GM12878 (cell line): Measurements from ENCODE around the gene PRCP. TPM values are rescaled to one million over a fixed set of nuclear protein-coding genes. Genes with fewer than 3 reads are reported as not detected.

ENCODE experiments used
- polyA plus RNA-seq, 11 experiments: library from polyadenylated mRNA; depleted of rRNA in 4 of 11; unstranded in 6 of 11; stranded (reverse) in 5 of 11; fragments of >200 nt; fragmentation: Nextera tagmentation in 4 of 11; fragmentation: Illumina TruSeq in 1 of 11; extraction: Ambion mirVana in 4 of 11; extraction: Trizol in 1 of 11; gene quantifications; 1 replicate in 1 of 11; 2 replicates in 10 of 11; pipeline versions ENCODE4 v1.2.1 to v1.2.3, GENCODE V29; 2011 to 2016; ENCODE audit warnings: inconsistent platforms in 2 of 11, missing spikeins in 2 of 11, low read depth in 1 of 11
- total RNA-seq, 4 experiments: library from RNA; depleted of rRNA in 3 of 4; stranded (reverse); fragments of >200 nt in 3 of 4; fragmentation: Illumina TruSeq in 1 of 4; extraction: Trizol in 1 of 4; gene quantifications; 2 replicates each; pipeline versions ENCODE4 v1.2.1 to v1.2.3, GENCODE V29; 2013 to 2021

Gene PRCP
- total and polyA plus RNA-seq, 10 of the 15 experiments (the other 5 are each of a cell fraction or from before 2014, with no cell fraction given) = 14.9 to 43.6 (median 20.0) TPM

Other genes with a start within 250 kb of the PRCP start
- gene FAM181B, start 166.6 kb downstream of the PRCP start, total RNA-seq (2014; rRNA removed) = not detected in 2 replicates
- not detected in 2 replicates for gene FAM181B, start 166.6 kb downstream of the PRCP start, total RNA-seq (2014; rRNA removed; fragmentation: Illumina TruSeq; extraction: Trizol)
- not detected in 2 replicates for gene FAM181B, start 166.6 kb downstream of the PRCP start, total RNA-seq (2021)
- gene FAM181B, start 166.6 kb downstream of the PRCP start, polyA plus RNA-seq (2011; rRNA removed) = not detected in 2 replicates
- not detected in 2 replicates for gene FAM181B, start 166.6 kb downstream of the PRCP start, polyA plus RNA-seq (2014; fragmentation: Illumina TruSeq; extraction: Trizol)
- not detected for gene FAM181B, start 166.6 kb downstream of the PRCP start, polyA plus RNA-seq (2014; fragmentation: Nextera tagmentation; extraction: Ambion mirVana)
- not detected in 2 replicates for gene FAM181B, start 166.6 kb downstream of the PRCP start, polyA plus RNA-seq (2014; rRNA removed)
- not detected for gene FAM181B, start 166.6 kb downstream of the PRCP start, polyA plus RNA-seq (2016; fragmentation: Nextera tagmentation; extraction: Ambion mirVana)
- gene DDIAS, start 1.3 kb upstream of the PRCP start, total RNA-seq (2014; rRNA removed) = 12.3 and 13.9 TPM in 2 replicates
- gene DDIAS, start 1.3 kb upstream of the PRCP start, total RNA-seq (2014; rRNA removed; fragmentation: Illumina TruSeq; extraction: Trizol) = 13.1 and 13.6 TPM in 2 replicates
- 10.3 and 14.2 TPM in 2 replicates for gene DDIAS, start 1.3 kb upstream of the PRCP start, total RNA-seq (2021)
- 14.7 and 19.6 TPM in 2 replicates for gene DDIAS, start 1.3 kb upstream of the PRCP start, polyA plus RNA-seq (2011; rRNA removed)
- gene DDIAS, start 1.3 kb upstream of the PRCP start, polyA plus RNA-seq (2014; fragmentation: Illumina TruSeq; extraction: Trizol) = 15.4 and 20.6 TPM in 2 replicates
- 1 to 10 TPM; 6.9 to 7.0 TPM for gene DDIAS, start 1.3 kb upstream of the PRCP start, polyA plus RNA-seq (2014; fragmentation: Nextera tagmentation; extraction: Ambion mirVana)
- gene DDIAS, start 1.3 kb upstream of the PRCP start, polyA plus RNA-seq (2014; rRNA removed) = 7.2 and 8.8 TPM in 2 replicates
- 10 to 100 TPM; 22.6 to 27.8 TPM for gene DDIAS, start 1.3 kb upstream of the PRCP start, polyA plus RNA-seq (2016; fragmentation: Nextera tagmentation; extraction: Ambion mirVana)
- 13.0 and 14.2 TPM in 2 replicates for gene RAB30, start 171.5 kb upstream of the PRCP start, total RNA-seq (2014; rRNA removed)
- gene RAB30, start 171.5 kb upstream of the PRCP start, total RNA-seq (2014; rRNA removed; fragmentation: Illumina TruSeq; extraction: Trizol) = 15.2 and 16.1 TPM in 2 replicates
- 23.9 and 24.8 TPM in 2 replicates for gene RAB30, start 171.5 kb upstream of the PRCP start, total RNA-seq (2021)
- gene RAB30, start 171.5 kb upstream of the PRCP start, polyA plus RNA-seq (2011; rRNA removed) = 23.0 and 26.7 TPM in 2 replicates
- 22.5 and 32.9 TPM in 2 replicates for gene RAB30, start 171.5 kb upstream of the PRCP start, polyA plus RNA-seq (2014; fragmentation: Illumina TruSeq; extraction: Trizol)
- gene RAB30, start 171.5 kb upstream of the PRCP start, polyA plus RNA-seq (2014; fragmentation: Nextera tagmentation; extraction: Ambion mirVana) = 10 to 100 TPM in 1 of 2 experiments, 1 to 10 TPM in 1; 9.8 to 14.2 TPM
- 8.0 and 11.7 TPM in 2 replicates for gene RAB30, start 171.5 kb upstream of the PRCP start, polyA plus RNA-seq (2014; rRNA removed)
- 10 to 100 TPM; 22.2 TPM for gene RAB30, start 171.5 kb upstream of the PRCP start, polyA plus RNA-seq (2016; fragmentation: Nextera tagmentation; extraction: Ambion mirVana)